Panc1 (cell line): ENCODE results near the gene SARNP. TPM values are rescaled to one million over a fixed set of nuclear protein-coding genes. Genes with fewer than 3 reads are reported as not detected.

Experiments used
- ATAC-seq: fragments of 200-7000 bp; cut with Tn5 transposase; 2 replicates; pipeline ENCODE4 v1.9.1; 2020; ENCODE audit warnings: mild to moderate bottlenecking, moderate library complexity
- BruUV-seq: library from RNA; stranded (reverse); fragments of 400-500 nt; replicated peaks from 2 replicates; lab custom pipeline; 2021; lab: Mats Ljungman, UMichigan
- CTCF ChIA-PET: fragments of 300-600 bp; sonication (Branson Sonifier 250); formaldehyde crosslinking; loops from one replicate; lab custom pipeline; 2022; ENCODE audit warnings: antibody characterized with exemption; lab: Charles Lee
- POLR2A ChIA-PET: fragments of 300-600 bp; sonication (Branson Sonifier 250); formaldehyde crosslinking; loops from one replicate; lab custom pipeline; 2022; ENCODE audit warnings: antibody characterized with exemption; lab: Charles Lee
- DNase-seq: peaks from one replicate; pipeline ENCODE4 v3.0.0-alpha.2; 2010; ENCODE audit warnings: low read depth, low spot score
- H3K27ac ChIP-seq: 2 replicates; pipeline ENCODE4 v1.5.1; 2011; ENCODE audit warnings: mild to moderate bottlenecking, low read length, inconsistent platforms
- H3K27me3 ChIP-seq: fragments of 200-500 bp; sonication (Bioruptor generic); 2 replicates; pipeline ENCODE4 v1.6.0; 2014; ENCODE audit warnings: low read length, inconsistent platforms; ENCODE audit not compliant: control insufficient read depth, insufficient read depth
- H3K36me3 ChIP-seq: fragments of 200-500 bp; sonication (Bioruptor generic); 2 replicates; pipeline ENCODE4 v1.5.1; 2014; ENCODE audit warnings: inconsistent platforms, mild to moderate bottlenecking, low read length, moderate library complexity; ENCODE audit not compliant: control insufficient read depth, insufficient read depth
- H3K4me1 ChIP-seq: 2 replicates; pipeline ENCODE4 v1.5.1; 2011; ENCODE audit warnings: inconsistent platforms, mild to moderate bottlenecking, low read length, moderate library complexity; ENCODE audit not compliant: control insufficient read depth, insufficient read depth
- H3K4me3 ChIP-seq, 2 experiments: 2 replicates each; pipeline ENCODE4 v1.5.1; 2011 to 2012; ENCODE audit warnings: low read depth in 2 of 2, low read length in 2 of 2, mild to moderate bottlenecking in 2 of 2, inconsistent platforms in 1 of 2, moderate library complexity in 1 of 2
- H3K9me3 ChIP-seq: fragments of 200-500 bp; sonication (Bioruptor generic); 2 replicates; pipeline ENCODE4 v1.5.1; 2014; ENCODE audit warnings: low read depth, mild to moderate bottlenecking, inconsistent platforms, low read length, moderate library complexity; ENCODE audit not compliant: control insufficient read depth, insufficient read depth
- POLR2AphosphoS5 ChIP-seq: IDR thresholded peaks from 2 replicates; pipeline ENCODE4 v1.6.1; 2012; ENCODE audit warnings: mild to moderate bottlenecking, low read depth, low read length, moderate library complexity
- SIN3A ChIP-seq: IDR thresholded peaks from 2 replicates; pipeline ENCODE4 v1.6.1; 2012; ENCODE audit warnings: low read depth, mild to moderate bottlenecking, low read length, moderate library complexity, borderline replicate concordance; ENCODE audit not compliant: insufficient read depth
- TCF7L2 ChIP-seq: IDR thresholded peaks from 2 replicates; pipeline ENCODE4 v1.6.1; 2011; ENCODE audit warnings: mild to moderate bottlenecking, low read depth, low read length, inconsistent platforms
- in situ Hi-C: cut with HindIII; loops from 2 replicates; pipeline ENCODE4 v1.10.0; 2016; ENCODE audit warnings: low sequenced_read_pairs, low pct_unique_long_range_greater_than_20kb
- intact Hi-C: fragments of 100-400 bp; cut with micrococcal nuclease; formaldehyde crosslinking; loops from one replicate; pipeline ENCODE4 v1.10.0; 2022; ENCODE audit not compliant: unreplicated experiment
- total RNA-seq: library from RNA; stranded (reverse); gene quantifications from one replicate; pipeline ENCODE4 v1.2.1, GENCODE V29; 2021; ENCODE audit not compliant: unreplicated experiment
- TF ChIP-seq, protein P1 (sequence below), 2 experiments: IDR thresholded peaks; 2 replicates each; pipeline ENCODE4 v1.6.1; 2011 to 2012; ENCODE audit warnings: low read depth in 2 of 2, control low read depth in 1 of 2, low read length in 1 of 2, mild to moderate bottlenecking in 1 of 2, moderate library complexity in 1 of 2; ENCODE audit not compliant: insufficient read depth in 1 of 2
- TF ChIP-seq, protein P2 (sequence below): fragments of 450-650 bp; IDR thresholded peaks from 2 replicates; pipeline ENCODE4 v1.5.1; 2017; ENCODE audit warnings: mild to moderate bottlenecking

SARNP gene
- total RNA-seq, 1 experiment from 2014 or later = 69.3 TPM

DNA sequence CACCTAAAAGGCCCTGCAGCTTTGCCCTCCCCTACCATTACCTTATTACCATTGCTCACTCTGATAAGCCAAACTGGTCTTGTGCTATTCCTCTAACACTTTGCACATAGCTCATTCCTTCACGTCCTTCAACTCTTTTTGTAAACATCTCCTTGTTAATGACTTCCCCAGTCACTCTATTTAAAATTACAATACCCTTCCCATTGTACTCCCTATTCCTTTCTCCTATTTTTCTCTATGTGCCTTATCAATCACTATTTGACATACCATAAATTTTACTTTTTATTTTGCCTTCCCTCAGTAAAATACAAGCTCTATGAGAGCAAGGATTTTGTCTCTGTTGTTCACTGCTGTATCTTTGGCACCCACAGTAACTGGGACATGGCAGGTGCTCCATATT, 5.4 kb downstream of the SARNP start:
- Histone ChIP-seq H3K27ac (no peak overlapping the region), H3K9me3 (no peaks in the 10 kb centered on the region), H3K4me1 (peaks cover 7% of the 10 kb centered on the region), H3K4me3 (no peak overlapping the region), H3K27me3 (no peaks in the 10 kb centered on the region), H3K36me3 (peaks cover 15% of the 10 kb centered on the region)
- POLR2A ChIA-PET = interaction anchor here (0.6 kb wide), 1 partner anchor 421 kb away, joined by 6 read pairs; no protein-coding TSS in a partner anchor
- DNase-seq = no peak
- CTCF ChIA-PET = no interaction called here
- TF ChIP-seq, protein P1, sequence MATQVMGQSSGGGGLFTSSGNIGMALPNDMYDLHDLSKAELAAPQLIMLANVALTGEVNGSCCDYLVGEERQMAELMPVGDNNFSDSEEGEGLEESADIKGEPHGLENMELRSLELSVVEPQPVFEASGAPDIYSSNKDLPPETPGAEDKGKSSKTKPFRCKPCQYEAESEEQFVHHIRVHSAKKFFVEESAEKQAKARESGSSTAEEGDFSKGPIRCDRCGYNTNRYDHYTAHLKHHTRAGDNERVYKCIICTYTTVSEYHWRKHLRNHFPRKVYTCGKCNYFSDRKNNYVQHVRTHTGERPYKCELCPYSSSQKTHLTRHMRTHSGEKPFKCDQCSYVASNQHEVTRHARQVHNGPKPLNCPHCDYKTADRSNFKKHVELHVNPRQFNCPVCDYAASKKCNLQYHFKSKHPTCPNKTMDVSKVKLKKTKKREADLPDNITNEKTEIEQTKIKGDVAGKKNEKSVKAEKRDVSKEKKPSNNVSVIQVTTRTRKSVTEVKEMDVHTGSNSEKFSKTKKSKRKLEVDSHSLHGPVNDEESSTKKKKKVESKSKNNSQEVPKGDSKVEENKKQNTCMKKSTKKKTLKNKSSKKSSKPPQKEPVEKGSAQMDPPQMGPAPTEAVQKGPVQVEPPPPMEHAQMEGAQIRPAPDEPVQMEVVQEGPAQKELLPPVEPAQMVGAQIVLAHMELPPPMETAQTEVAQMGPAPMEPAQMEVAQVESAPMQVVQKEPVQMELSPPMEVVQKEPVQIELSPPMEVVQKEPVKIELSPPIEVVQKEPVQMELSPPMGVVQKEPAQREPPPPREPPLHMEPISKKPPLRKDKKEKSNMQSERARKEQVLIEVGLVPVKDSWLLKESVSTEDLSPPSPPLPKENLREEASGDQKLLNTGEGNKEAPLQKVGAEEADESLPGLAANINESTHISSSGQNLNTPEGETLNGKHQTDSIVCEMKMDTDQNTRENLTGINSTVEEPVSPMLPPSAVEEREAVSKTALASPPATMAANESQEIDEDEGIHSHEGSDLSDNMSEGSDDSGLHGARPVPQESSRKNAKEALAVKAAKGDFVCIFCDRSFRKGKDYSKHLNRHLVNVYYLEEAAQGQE (IDR thresholded peaks at IDR 0.05; ENCODE audit: insufficient read depth in 1 of 2, low read depth in 2 of 2, low read length in 1 of 2) = no peak
- TF ChIP-seq SIN3A (no peak), TCF7L2 (no peak), POLR2AphosphoS5 (no peak)
- TF ChIP-seq, protein P2, sequence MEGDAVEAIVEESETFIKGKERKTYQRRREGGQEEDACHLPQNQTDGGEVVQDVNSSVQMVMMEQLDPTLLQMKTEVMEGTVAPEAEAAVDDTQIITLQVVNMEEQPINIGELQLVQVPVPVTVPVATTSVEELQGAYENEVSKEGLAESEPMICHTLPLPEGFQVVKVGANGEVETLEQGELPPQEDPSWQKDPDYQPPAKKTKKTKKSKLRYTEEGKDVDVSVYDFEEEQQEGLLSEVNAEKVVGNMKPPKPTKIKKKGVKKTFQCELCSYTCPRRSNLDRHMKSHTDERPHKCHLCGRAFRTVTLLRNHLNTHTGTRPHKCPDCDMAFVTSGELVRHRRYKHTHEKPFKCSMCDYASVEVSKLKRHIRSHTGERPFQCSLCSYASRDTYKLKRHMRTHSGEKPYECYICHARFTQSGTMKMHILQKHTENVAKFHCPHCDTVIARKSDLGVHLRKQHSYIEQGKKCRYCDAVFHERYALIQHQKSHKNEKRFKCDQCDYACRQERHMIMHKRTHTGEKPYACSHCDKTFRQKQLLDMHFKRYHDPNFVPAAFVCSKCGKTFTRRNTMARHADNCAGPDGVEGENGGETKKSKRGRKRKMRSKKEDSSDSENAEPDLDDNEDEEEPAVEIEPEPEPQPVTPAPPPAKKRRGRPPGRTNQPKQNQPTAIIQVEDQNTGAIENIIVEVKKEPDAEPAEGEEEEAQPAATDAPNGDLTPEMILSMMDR = no peak
- in situ Hi-C loops (no loop called here), intact Hi-C loops (no loop called here)
- ATAC-seq = no peak
- no TSS peak for BruUV-seq

DNA sequence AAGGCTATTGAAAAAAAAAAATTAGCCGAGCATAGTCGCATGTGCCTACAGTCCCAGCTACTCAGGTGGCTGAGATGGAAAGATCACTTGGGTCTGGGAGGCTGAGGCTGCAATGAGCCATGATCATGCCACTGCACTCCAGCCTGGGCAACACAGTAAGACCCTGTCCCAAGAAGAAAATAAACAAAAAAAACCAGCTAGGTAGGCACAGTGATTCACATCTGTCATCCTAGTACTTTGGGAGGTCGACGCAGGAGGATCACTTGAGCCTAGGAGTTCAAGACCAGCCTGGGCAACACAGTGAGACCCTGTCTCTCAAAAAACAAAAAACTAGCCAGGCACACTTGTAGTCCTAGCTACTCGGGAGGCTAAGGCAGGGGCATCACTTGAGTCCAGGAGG, 8.2 kb downstream of the SARNP start:
- Histone ChIP-seq H3K4me3 (no peak overlapping the region), H3K4me1 (no peaks in the 10 kb centered on the region), H3K27ac (no peak overlapping the region), H3K9me3 (no peaks in the 10 kb centered on the region), H3K27me3 (no peaks in the 10 kb centered on the region), H3K36me3 (peaks cover 3% of the 10 kb centered on the region; the same call in 1 of the 2 replicates)
- in situ Hi-C loops = no loop called here
- BruUV-seq = no TSS peak
- ChIA-PET CTCF (interaction anchor here (1.0 kb wide), 1 partner anchor 124 kb away, joined by 4 read pairs; no protein-coding TSS in a partner anchor), POLR2A (no interaction called here)
- DNase-seq = no peak
- intact Hi-C loops = no loop called here
- TF ChIP-seq SIN3A (no peak), TCF7L2 (no peak), POLR2AphosphoS5 (no peak)
- TF ChIP-seq, protein P2 = no peak
- TF ChIP-seq, protein P1 (IDR thresholded peaks at IDR 0.05; ENCODE audit: insufficient read depth in 1 of 2, low read depth in 2 of 2, low read length in 1 of 2) = no peak
- ATAC-seq = no peak
